ENCODE measurements around the gene FAIM2.

The FAIM2 gene

GRCh38 chr12:49899921-49900320 is 3.8 kb downstream of the FAIM2 start:
- in situ Hi-C loops (cut with HindIII; ENCODE audit: low sequenced_read_pairs): no loop called here

- in situ Hi-C loops (cut with HindIII; ENCODE audit: low sequenced_read_pairs): no loop called here
Observed at GRCh38 chr12:49899286-49899843, 4.3 kb downstream of the FAIM2 start.

- in situ Hi-C loops (cut with HindIII; ENCODE audit: low sequenced_read_pairs): no loop called here
Observed at GRCh38 chr12:49897276-49897675, 6.4 kb downstream of the FAIM2 start.

- in situ Hi-C loops (cut with HindIII; ENCODE audit: low sequenced_read_pairs): no loop called here
Observed at GRCh38 chr12:49895773-49896172, 7.9 kb downstream of the FAIM2 start.

- in situ Hi-C loops (cut with HindIII; ENCODE audit: low sequenced_read_pairs): loop anchor here (5.0 kb wide), 1 partner anchor 48 kb away; no protein-coding TSS in a partner anchor
Observed at GRCh38 chr12:49894751-49895148, 8.9 kb downstream of the FAIM2 start.

- in situ Hi-C loops (cut with HindIII; ENCODE audit: low sequenced_read_pairs): loop anchor here (5.0 kb wide), 1 partner anchor 48 kb away; no protein-coding TSS in a partner anchor
Observed at GRCh38 chr12:49893753-49894750, 9.6 kb downstream of the FAIM2 start.

GRCh38 chr12:49892732-49893317 is 10.9 kb downstream of the FAIM2 start:
- in situ Hi-C loops (cut with HindIII; ENCODE audit: low sequenced_read_pairs): loop anchor here (5.0 kb wide), 1 partner anchor 49 kb away; no protein-coding TSS in a partner anchor

- in situ Hi-C loops (cut with HindIII; ENCODE audit: low sequenced_read_pairs): loop anchor here (5.0 kb wide), 1 partner anchor 50 kb away; no protein-coding TSS in a partner anchor
Observed at GRCh38 chr12:49892084-49892731, 11.5 kb downstream of the FAIM2 start.

- in situ Hi-C loops (cut with HindIII; ENCODE audit: low sequenced_read_pairs): loop anchor here (5.0 kb wide), 1 partner anchor 51 kb away; no protein-coding TSS in a partner anchor
Observed at GRCh38 chr12:49891476-49891875, 12.2 kb downstream of the FAIM2 start.

GRCh38 chr12:49891012-49891411 is 12.7 kb downstream of the FAIM2 start:
- in situ Hi-C loops (cut with HindIII; ENCODE audit: low sequenced_read_pairs): loop anchor here (5.0 kb wide), 1 partner anchor 51 kb away; no protein-coding TSS in a partner anchor

GRCh38 chr12:49890096-49890461 is 13.6 kb downstream of the FAIM2 start:
- in situ Hi-C loops (cut with HindIII; ENCODE audit: low sequenced_read_pairs): loop anchor here (5.0 kb wide), 1 partner anchor 52 kb away; no protein-coding TSS in a partner anchor

GRCh38 chr12:49889361-49890095 is 14.2 kb downstream of the FAIM2 start:
- in situ Hi-C loops (cut with HindIII; ENCODE audit: low sequenced_read_pairs): loop anchor here (5.0 kb wide), 1 partner anchor 53 kb away; no protein-coding TSS in a partner anchor

GRCh38 chr12:49888461-49889151 is 15.1 kb downstream of the FAIM2 start:
- in situ Hi-C loops (cut with HindIII; ENCODE audit: low sequenced_read_pairs): no loop called here

- in situ Hi-C loops (cut with HindIII; ENCODE audit: low sequenced_read_pairs): no loop called here
Observed at GRCh38 chr12:49887536-49888401, 15.9 kb downstream of the FAIM2 start.

GRCh38 chr12:49887091-49887490 is 16.6 kb downstream of the FAIM2 start:
- in situ Hi-C loops (cut with HindIII; ENCODE audit: low sequenced_read_pairs): no loop called here

GRCh38 chr12:49885663-49886461 is 17.8 kb downstream of the FAIM2 start:
- in situ Hi-C loops (cut with HindIII; ENCODE audit: low sequenced_read_pairs): no loop called here

- in situ Hi-C loops (cut with HindIII; ENCODE audit: low sequenced_read_pairs): no loop called here
Observed at GRCh38 chr12:49885118-49885517, 18.6 kb downstream of the FAIM2 start.

Measured in DLD1 (cell line).